H9 (cell line): ENCODE results near the gene KRT31. TPM values are rescaled to one million over a fixed set of nuclear protein-coding genes. Genes with fewer than 3 reads are reported as not detected.
"Not testable (repeated sequence)": the region's sequence is repeated elsewhere in the genome, so short reads cannot be mapped to it uniquely, and the experiment has no call there.

Experiments used
- DNase-seq: peaks from one replicate; pipeline ENCODE4 v3.0.0-alpha.2; 2017
- H2AFZ ChIP-seq: one replicate; pipeline ENCODE4 v1.6.1; 2013; ENCODE audit warnings: mild to moderate bottlenecking, low read length, control low read depth, moderate library complexity
- H2AK5ac ChIP-seq: 2 replicates; pipeline ENCODE4 v1.6.1; 2013; ENCODE audit warnings: low read length, control low read depth, mixed read lengths; ENCODE audit not compliant: insufficient read length
- H2BK120ac ChIP-seq: one replicate; pipeline ENCODE4 v1.6.1; 2013; ENCODE audit warnings: low read depth, mild to moderate bottlenecking, low read length, control low read depth, inconsistent platforms; ENCODE audit not compliant: poor library complexity, severe bottlenecking
- H2BK12ac ChIP-seq: 2 replicates; pipeline ENCODE4 v1.6.1; 2013; ENCODE audit warnings: low read length, control low read depth, mixed read lengths, low read depth; ENCODE audit not compliant: insufficient read length
- H2BK15ac ChIP-seq: 2 replicates; pipeline ENCODE4 v1.6.1; 2013; ENCODE audit warnings: low read depth, low read length, control low read depth
- H2BK20ac ChIP-seq: one replicate; pipeline ENCODE4 v1.6.1; 2013; ENCODE audit warnings: low read depth, mild to moderate bottlenecking, low read length, control low read depth, inconsistent platforms; ENCODE audit not compliant: poor library complexity, severe bottlenecking
- H2BK5ac ChIP-seq: 2 replicates; pipeline ENCODE4 v1.6.1; 2013; ENCODE audit warnings: low read length, control low read depth, mixed read lengths; ENCODE audit not compliant: insufficient read length
- H3K14ac ChIP-seq: 2 replicates; pipeline ENCODE4 v1.6.1; 2013; ENCODE audit warnings: low read length, control low read depth; ENCODE audit not compliant: insufficient read depth
- H3K18ac ChIP-seq: 2 replicates; pipeline ENCODE4 v1.6.1; 2013; ENCODE audit warnings: low read depth, mild to moderate bottlenecking, mixed read lengths, low read length, control low read depth; ENCODE audit not compliant: insufficient read length
- H3K23ac ChIP-seq: 2 replicates; pipeline ENCODE4 v1.6.1; 2013; ENCODE audit warnings: low read length, control low read depth, mixed read lengths, low read depth; ENCODE audit not compliant: insufficient read length
- H3K23me2 ChIP-seq: 2 replicates; pipeline ENCODE4 v1.6.1; 2013; ENCODE audit warnings: low read depth, mild to moderate bottlenecking, mixed read lengths, low read length, control low read depth; ENCODE audit not compliant: insufficient read length, poor library complexity, severe bottlenecking
- H3K27ac ChIP-seq: 2 replicates; pipeline ENCODE4 v1.5.1; 2013; ENCODE audit warnings: low read length, control low read depth, mixed read lengths, low read depth; ENCODE audit not compliant: insufficient read length
- H3K27me3 ChIP-seq: 2 replicates; pipeline ENCODE4 v1.6.1; 2013; ENCODE audit warnings: low read length, control low read depth, inconsistent platforms; ENCODE audit not compliant: insufficient read depth
- H3K4ac ChIP-seq: 2 replicates; pipeline ENCODE4 v1.6.1; 2013; ENCODE audit warnings: low read depth, mild to moderate bottlenecking, control low read depth, inconsistent platforms, low read length, moderate library complexity
- H3K4me1 ChIP-seq: 2 replicates; pipeline ENCODE4 v1.6.1; 2013; ENCODE audit warnings: low read length, control low read depth, inconsistent platforms; ENCODE audit not compliant: insufficient read depth
- H3K4me2 ChIP-seq: 2 replicates; pipeline ENCODE4 v1.6.1; 2013; ENCODE audit warnings: low read length, control low read depth, mixed read lengths; ENCODE audit not compliant: insufficient read length, insufficient read depth
- H3K56ac ChIP-seq: 2 replicates; pipeline ENCODE4 v1.6.1; 2013; ENCODE audit warnings: low read depth, mild to moderate bottlenecking, mixed read lengths, low read length, control low read depth; ENCODE audit not compliant: insufficient read length
- H3K79me1 ChIP-seq: 2 replicates; pipeline ENCODE4 v1.6.1; 2013; ENCODE audit warnings: low read depth, mild to moderate bottlenecking, moderate library complexity, low read length, control low read depth, inconsistent platforms; ENCODE audit not compliant: insufficient read depth, poor library complexity, severe bottlenecking
- H3K79me2 ChIP-seq: 2 replicates; pipeline ENCODE4 v1.6.1; 2013; ENCODE audit warnings: low read length, control low read depth, inconsistent platforms; ENCODE audit not compliant: insufficient read depth
- H3K9ac ChIP-seq: 2 replicates; pipeline ENCODE4 v1.6.1; 2013; ENCODE audit warnings: low read length, control low read depth, mixed read lengths; ENCODE audit not compliant: insufficient read length; ENCODE audit errors: extremely low read depth
- H3K9me3 ChIP-seq: one replicate; pipeline ENCODE4 v1.6.1; 2013; ENCODE audit warnings: low read depth, low read length, inconsistent platforms; ENCODE audit not compliant: control insufficient read depth
- H3T11ph ChIP-seq: one replicate; pipeline ENCODE4 v1.6.1; 2013; ENCODE audit warnings: mild to moderate bottlenecking, low read length, control low read depth, inconsistent platforms
- H4K20me1 ChIP-seq: one replicate; pipeline ENCODE4 v1.6.1; 2013; ENCODE audit not compliant: control insufficient read depth, insufficient read length, insufficient read depth
- H4K5ac ChIP-seq: 2 replicates; pipeline ENCODE4 v1.6.1; 2013; ENCODE audit warnings: low read depth, mild to moderate bottlenecking, mixed read lengths, low read length, control low read depth; ENCODE audit not compliant: insufficient read length
- H4K8ac ChIP-seq: replicated peaks from 2 replicates; pipeline ENCODE4 v1.6.1; 2013; ENCODE audit warnings: low read length, control low read depth, mixed read lengths, low read depth; ENCODE audit not compliant: insufficient read length
- H4K91ac ChIP-seq: 2 replicates; pipeline ENCODE4 v1.6.1; 2013; ENCODE audit warnings: low read depth, mild to moderate bottlenecking, moderate library complexity, mixed read lengths, low read length, control low read depth; ENCODE audit not compliant: insufficient read length
- H3K27ac Mint-ChIP-seq, 3 experiments: 2 replicates in 2 of 3; 3 replicates in 1 of 3; pipeline ENCODE4 v1.8.0; 2020 to 2021; ENCODE audit warnings: mixed read lengths in 3 of 3, mild to moderate bottlenecking in 1 of 3, moderate library complexity in 1 of 3
- H3K27me3 Mint-ChIP-seq: 2 replicates; pipeline ENCODE4 v1.8.0; 2021; ENCODE audit warnings: low read depth, mild to moderate bottlenecking, moderate library complexity, mixed read lengths
- H3K36me3 Mint-ChIP-seq, 3 experiments: 2 replicates in 2 of 3; 3 replicates in 1 of 3; pipeline ENCODE4 v1.8.0; 2020 to 2021; ENCODE audit warnings: low read depth in 3 of 3, mixed read lengths in 3 of 3; ENCODE audit not compliant: insufficient read depth in 1 of 3
- H3K4me1 Mint-ChIP-seq, 2 experiments: 2 replicates each; pipeline ENCODE4 v1.8.0; 2020; ENCODE audit warnings: mixed read lengths in 2 of 2
- H3K4me3 Mint-ChIP-seq, 2 experiments: 2 replicates in 1 of 2; 3 replicates in 1 of 2; pipeline ENCODE4 v1.8.0; 2020 to 2021; ENCODE audit warnings: mild to moderate bottlenecking in 2 of 2, mixed read lengths in 2 of 2, moderate library complexity in 1 of 2
- H3K9me3 Mint-ChIP-seq, 2 experiments: 2 replicates in 1 of 2; 3 replicates in 1 of 2; pipeline ENCODE4 v1.8.0; 2020; ENCODE audit warnings: mild to moderate bottlenecking in 2 of 2, mixed read lengths in 2 of 2, moderate library complexity in 1 of 2
- WGBS: extraction: QIAGEN DNeasy Blood & Tissue Kit; methylation state at CpG from one replicate; pipeline ENCODE4 v1.1.7; 2013; ENCODE audit warnings: missing lambda C conversion rate, low lambda C conversion rate, mixed read lengths; ENCODE audit not compliant: insufficient read length; ENCODE audit errors: extremely low coverage; 5-methylcytosine and 5-hydroxymethylcytosine counted together
- total RNA-seq: library from RNA; stranded (reverse); gene quantifications from 2 replicates; pipeline ENCODE4 v1.2.1, GENCODE V29; 2021
- TF ChIP-seq, protein P1 (sequence below): fragments of 200-600 bp; sonication (generic); conservative IDR thresholded peaks from 3 replicates; pipeline ENCODE4 v1.8.0; 2021; ENCODE audit warnings: antibody characterized with exemption, mild to moderate bottlenecking

Gene KRT31
- total RNA-seq, 1 experiment from 2014 or later, result not detected

- H3K14ac ChIP-seq, result no peak overlapping the region
- no peak overlapping the region for H2BK120ac ChIP-seq
- H4K91ac ChIP-seq, result no peak overlapping the region
- H2BK15ac ChIP-seq, result no peak overlapping the region
- no peak overlapping the region for H2BK12ac ChIP-seq
- H2BK5ac ChIP-seq, result no peak overlapping the region
- Mint-ChIP-seq H3K4me3 (no peak overlapping the region), H3K4me1 (no peaks in the 10 kb centered on the region), H3K36me3 (no peaks in the 10 kb centered on the region), H3K27me3 (peaks cover 9% of the 10 kb centered on the region), H3K9me3 (no peaks in the 10 kb centered on the region; a peak in 1 of 5 replicates), H3K27ac (no peak overlapping the region)
- H3T11ph ChIP-seq, result no peak overlapping the region
- no peak overlapping the region for H3K23ac ChIP-seq
- H4K5ac ChIP-seq, result no peak overlapping the region
- no peak overlapping the region for H4K8ac ChIP-seq
- H3K56ac ChIP-seq, result no peak overlapping the region
- no peak overlapping the region for H3K4me2 ChIP-seq
- H2BK20ac ChIP-seq, result no peak overlapping the region
- no peak overlapping the region for H3K27ac ChIP-seq
- no peak overlapping the region for H2AK5ac ChIP-seq
- no peaks in the 10 kb centered on the region for H3K79me1 ChIP-seq
- no peak overlapping the region for H3K9ac ChIP-seq
- no peaks in the 10 kb centered on the region for H3K23me2 ChIP-seq
- H3K4ac ChIP-seq, result no peak overlapping the region
- no peaks in the 10 kb centered on the region for H3K79me2 ChIP-seq
- no peaks in the 10 kb centered on the region for H3K27me3 ChIP-seq
- no peak overlapping the region for H3K18ac ChIP-seq
- H3K9me3 ChIP-seq, result no peaks in the 10 kb centered on the region
- no peak overlapping the region for H2AFZ ChIP-seq
- TF ChIP-seq, protein P1, sequence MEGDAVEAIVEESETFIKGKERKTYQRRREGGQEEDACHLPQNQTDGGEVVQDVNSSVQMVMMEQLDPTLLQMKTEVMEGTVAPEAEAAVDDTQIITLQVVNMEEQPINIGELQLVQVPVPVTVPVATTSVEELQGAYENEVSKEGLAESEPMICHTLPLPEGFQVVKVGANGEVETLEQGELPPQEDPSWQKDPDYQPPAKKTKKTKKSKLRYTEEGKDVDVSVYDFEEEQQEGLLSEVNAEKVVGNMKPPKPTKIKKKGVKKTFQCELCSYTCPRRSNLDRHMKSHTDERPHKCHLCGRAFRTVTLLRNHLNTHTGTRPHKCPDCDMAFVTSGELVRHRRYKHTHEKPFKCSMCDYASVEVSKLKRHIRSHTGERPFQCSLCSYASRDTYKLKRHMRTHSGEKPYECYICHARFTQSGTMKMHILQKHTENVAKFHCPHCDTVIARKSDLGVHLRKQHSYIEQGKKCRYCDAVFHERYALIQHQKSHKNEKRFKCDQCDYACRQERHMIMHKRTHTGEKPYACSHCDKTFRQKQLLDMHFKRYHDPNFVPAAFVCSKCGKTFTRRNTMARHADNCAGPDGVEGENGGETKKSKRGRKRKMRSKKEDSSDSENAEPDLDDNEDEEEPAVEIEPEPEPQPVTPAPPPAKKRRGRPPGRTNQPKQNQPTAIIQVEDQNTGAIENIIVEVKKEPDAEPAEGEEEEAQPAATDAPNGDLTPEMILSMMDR, result no peak
- H3K4me1 ChIP-seq, result no peaks in the 10 kb centered on the region
- no CpG with 5 or more reads among the region's 2 CpGs for WGBS
- DNase-seq, result no peak
- no peaks in the 10 kb centered on the region for H4K20me1 ChIP-seq
Measured at GRCh38 chr17:41351177-41351576, 46.2 kb downstream of the KRT31 start.

DNA sequence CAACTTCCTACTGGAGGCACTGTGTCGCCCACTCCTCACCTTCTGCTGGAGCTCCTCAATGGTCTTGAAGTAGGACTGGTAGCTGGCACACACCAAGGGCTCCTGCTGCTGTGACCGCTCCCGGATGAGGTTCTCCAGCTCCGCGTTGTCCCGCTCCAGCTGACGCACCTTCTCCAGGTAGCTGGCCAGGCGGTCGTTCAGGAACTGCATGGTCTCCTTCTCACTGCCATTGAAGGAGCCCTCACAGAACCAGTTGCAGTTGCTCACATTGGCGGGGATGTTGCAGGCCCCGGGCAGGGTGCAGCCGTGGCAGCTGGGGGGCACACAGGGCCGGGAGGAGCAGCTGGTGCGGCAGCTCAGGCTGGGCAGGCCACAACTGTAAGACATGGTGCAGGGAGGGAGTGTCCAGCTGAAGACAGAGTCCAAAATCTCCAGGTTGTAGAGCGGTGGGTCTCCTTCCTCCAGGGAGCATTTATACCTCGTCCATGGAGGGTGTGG lies 47.0 kb downstream of the KRT31 start, which contains the start of gene KRT33A:
Gene KRT33A (minus strand): TSS at position 448 of the 498 bp plus-strand sequence. CDS start 61 bp downstream, at position 387.
- H3K14ac ChIP-seq, H3K9ac ChIP-seq, H3K4me1 Mint-ChIP-seq, H3K4me3 Mint-ChIP-seq, H2BK120ac ChIP-seq, H2BK5ac ChIP-seq, H3K9me3 Mint-ChIP-seq, H3K27ac Mint-ChIP-seq, H4K20me1 ChIP-seq, H4K8ac ChIP-seq, H2AK5ac ChIP-seq, H3K27me3 Mint-ChIP-seq, H4K91ac ChIP-seq, H3K9me3 ChIP-seq, H3K27me3 ChIP-seq, H3K4me1 ChIP-seq, DNase-seq, H3K56ac ChIP-seq, H2BK12ac ChIP-seq, H3K23ac ChIP-seq, H3K4ac ChIP-seq, H2BK20ac ChIP-seq, H3K36me3 Mint-ChIP-seq, H3K27ac ChIP-seq, H4K5ac ChIP-seq, H3T11ph ChIP-seq, H2AFZ ChIP-seq, H3K79me1 ChIP-seq, H2BK15ac ChIP-seq, H3K4me2 ChIP-seq, H3K18ac ChIP-seq, H3K79me2 ChIP-seq, H3K23me2 ChIP-seq: not testable (repeated sequence)
- no CpG with 5 or more reads among the region's 16 CpGs for WGBS
